Natural killer cell (primary cell): ENCODE data around the gene SHROOM3. TPM values are rescaled to one million over a fixed set of nuclear protein-coding genes. Genes with fewer than 3 reads are reported as not detected.
A peak's percentile ranks its signal among the peaks of the same experiment; 100 is the strongest.

Experiments used
- ATAC-seq, 3 donors: fragments of 150-1000 bp in 2 of 3; fragments of 200-7000 bp in 1 of 3; cut with Tn5 transposase; 1 replicate in 1 of 3; 2 replicates in 2 of 3; pipeline ENCODE4 v1.10.0; 2021; ENCODE audit warnings: mild to moderate bottlenecking in 2 of 3, moderate library complexity in 2 of 3
- DNase-seq, 2 donors: peaks; one replicate each; pipeline versions ENCODE4 v3.0.0 to v3.0.0-alpha.2; 2013 to 2021; ENCODE audit warnings: mixed read lengths in 1 of 2
- H3K27ac ChIP-seq: one replicate; pipeline ENCODE4 v1.5.1; 2013; ENCODE audit warnings: mild to moderate bottlenecking, low read length
- H3K27me3 ChIP-seq: one replicate; pipeline ENCODE4 v1.6.1; 2013; ENCODE audit warnings: low read length; ENCODE audit not compliant: control insufficient read depth, insufficient read depth
- H3K36me3 ChIP-seq: one replicate; pipeline ENCODE4 v1.6.1; 2013; ENCODE audit warnings: low read length; ENCODE audit not compliant: control insufficient read depth, insufficient read depth
- H3K4me1 ChIP-seq: one replicate; pipeline ENCODE4 v1.6.1; 2013; ENCODE audit warnings: low read length; ENCODE audit not compliant: control insufficient read depth, insufficient read depth
- H3K4me3 ChIP-seq: one replicate; pipeline ENCODE4 v1.5.1; 2013; ENCODE audit warnings: low read length
- H3K9me3 ChIP-seq: one replicate; pipeline ENCODE4 v1.6.1; 2013; ENCODE audit warnings: low read length; ENCODE audit not compliant: control insufficient read depth, insufficient read depth
- H3K27ac Mint-ChIP-seq, 2 donors: one replicate each; pipeline ENCODE4 v1.8.0; 2022; ENCODE audit warnings: mild to moderate bottlenecking in 2 of 2, mixed read lengths in 2 of 2, moderate library complexity in 1 of 2
- H3K27me3 Mint-ChIP-seq, 2 donors: one replicate each; pipeline ENCODE4 v1.8.0; 2022; ENCODE audit warnings: low read depth in 2 of 2, mixed read lengths in 2 of 2
- H3K36me3 Mint-ChIP-seq: one replicate; pipeline ENCODE4 v1.8.0; 2022; ENCODE audit warnings: mixed read lengths
- H3K4me1 Mint-ChIP-seq, 2 donors: one replicate each; pipeline ENCODE4 v1.8.0; 2022; ENCODE audit warnings: mixed read lengths in 2 of 2
- H3K4me3 Mint-ChIP-seq: one replicate; pipeline ENCODE4 v1.8.0; 2022; ENCODE audit warnings: mild to moderate bottlenecking, moderate library complexity, mixed read lengths
- H3K9me3 Mint-ChIP-seq, 2 donors: one replicate each; pipeline ENCODE4 v1.8.0; 2022; ENCODE audit warnings: mixed read lengths in 2 of 2
- CTCF ChIP-seq: fragments of 200-600 bp; IDR thresholded peaks from one replicate; pipeline ENCODE4 v1.8.0; 2022; ENCODE audit warnings: antibody characterized with exemption
- WGBS: methylation state at CpG from one replicate; pipeline ENCODE4 v1.1.7; 2013; ENCODE audit warnings: missing lambda C conversion rate; ENCODE audit not compliant: insufficient coverage; 5-methylcytosine and 5-hydroxymethylcytosine counted together
- intact Hi-C: fragments of 100-400 bp; cut with micrococcal nuclease; formaldehyde crosslinking; loops from one replicate; pipeline ENCODE4 v1.14.2; 2022
- total RNA-seq, 4 donors: library from RNA; stranded (reverse); fragments of 120-200 nt in 1 of 4; gene quantifications; one replicate each; pipeline versions ENCODE4 v1.2.3 to v1.2.4, GENCODE V29; 2013 to 2022

The SHROOM3 gene
- total RNA-seq, 3 donors from 2014 or later (not counting 1 experiment from before 2014, with no cell fraction given), result 0.63 TPM; not detected in 2

DNA sequence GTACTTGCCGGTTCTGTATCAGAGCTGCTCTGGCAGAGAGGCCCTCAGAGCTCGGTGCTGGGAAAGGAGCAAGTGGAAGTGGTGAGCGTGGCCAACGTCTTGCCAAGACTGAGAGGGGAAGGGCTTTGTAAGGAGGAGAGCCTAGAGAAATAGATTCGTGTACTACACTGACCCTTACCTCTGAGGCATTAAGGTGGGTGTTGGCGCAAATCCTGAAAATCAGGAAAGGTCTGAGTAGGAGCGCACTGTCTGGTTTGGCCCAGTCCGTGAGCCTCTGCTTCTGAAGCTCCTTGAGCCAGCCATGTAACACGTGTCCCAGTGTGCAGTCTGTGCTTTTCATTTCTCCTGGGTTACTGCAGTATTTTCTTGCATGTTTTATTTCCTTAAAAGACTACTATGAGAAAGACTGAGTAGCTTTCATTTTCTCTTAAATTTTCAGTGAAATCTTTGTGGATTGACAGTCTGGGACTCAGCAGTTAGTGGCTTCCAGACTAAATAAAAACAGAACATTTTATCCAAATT is 322.4 kb downstream of the SHROOM3 start:
- Histone ChIP-seq H3K4me3 (no peak overlapping the region), H3K9me3 (no peaks in the 10 kb centered on the region), H3K36me3 (no peaks in the 10 kb centered on the region), H3K27ac (no peak overlapping the region), H3K27me3 (no peaks in the 10 kb centered on the region), H3K4me1 (no peaks in the 10 kb centered on the region)
- Mint-ChIP-seq H3K9me3 (no peaks in the 10 kb centered on the region), H3K4me3 (no peak overlapping the region), H3K27me3 (peaks cover 6 to 14% of the 10 kb centered on the region in 2 donors), H3K4me1 (no peaks in the 10 kb centered on the region), H3K27ac (no peak overlapping the region), H3K36me3 (no peaks in the 10 kb centered on the region)
- TF ChIP-seq CTCF, result no peak
- ATAC-seq (no peak), DNase-seq (no peak)
- intact Hi-C loops, result loop anchor here (5.0 kb wide), 1 partner anchor 325 kb away; no protein-coding TSS in a partner anchor
- 70% methylated on average over 9 of the region's 9 CpGs for WGBS

GRCh38 chr4:76758290-76758882 is 323.4 kb downstream of the SHROOM3 start:
- Mint-ChIP-seq H3K36me3 (no peaks in the 10 kb centered on the region), H3K4me3 (no peak overlapping the region), H3K9me3 (no peaks in the 10 kb centered on the region), H3K27ac (no peak overlapping the region), H3K4me1 (no peaks in the 10 kb centered on the region), H3K27me3 (peaks cover 6 to 7% of the 10 kb centered on the region in 2 donors)
- WGBS, result 81% methylated on average over 1 of the region's 4 CpGs
- no peaks in the 10 kb centered on the region for H3K27me3 ChIP-seq
- no peaks in the 10 kb centered on the region for H3K9me3 ChIP-seq
- no peak overlapping the region for H3K27ac ChIP-seq
- intact Hi-C loops, result loop anchor here (5.0 kb wide), 1 partner anchor 326 kb away; no protein-coding TSS in a partner anchor
- H3K4me1 ChIP-seq, result no peaks in the 10 kb centered on the region
- ATAC-seq (peak in 1 of 3 donors; percentile 44), DNase-seq (peak in 1 of 2 donors; percentile 37)
- no peak overlapping the region for H3K4me3 ChIP-seq
- peak; percentile 67 for TF ChIP-seq CTCF
- H3K36me3 ChIP-seq, result no peaks in the 10 kb centered on the region

DNA sequence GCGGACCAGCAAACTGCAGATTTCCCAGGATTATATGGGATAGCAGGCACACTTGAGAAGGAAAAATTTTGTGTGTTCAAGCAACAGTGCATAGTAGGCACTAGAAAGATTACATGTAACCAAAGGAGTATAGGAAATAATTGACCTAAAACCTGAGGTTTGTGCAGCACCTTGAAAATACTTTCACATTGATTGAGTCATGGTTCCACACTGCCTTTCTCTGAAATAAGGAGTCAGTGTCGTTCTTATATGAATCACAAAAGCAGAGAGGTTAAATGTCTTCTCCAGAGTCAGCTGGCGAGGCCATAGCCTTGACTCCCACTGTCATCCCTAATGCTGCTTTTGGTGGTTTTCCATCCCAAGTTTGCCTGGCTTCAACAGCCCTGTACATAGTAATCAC is 324.0 kb downstream of the SHROOM3 start:
- no peaks in the 10 kb centered on the region for H3K36me3 ChIP-seq
- TF ChIP-seq CTCF, result no peak
- Mint-ChIP-seq H3K36me3 (no peaks in the 10 kb centered on the region), H3K4me3 (no peak overlapping the region), H3K4me1 (no peaks in the 10 kb centered on the region), H3K27me3 (peaks cover 6 to 7% of the 10 kb centered on the region in 2 donors), H3K27ac (no peak overlapping the region), H3K9me3 (no peaks in the 10 kb centered on the region)
- no peaks in the 10 kb centered on the region for H3K9me3 ChIP-seq
- intact Hi-C loops, result loop anchor here (5.0 kb wide), 1 partner anchor 327 kb away; no protein-coding TSS in a partner anchor
- no peaks in the 10 kb centered on the region for H3K27me3 ChIP-seq
- WGBS, result 85% methylated on average over 3 of the region's 3 CpGs
- no peak overlapping the region for H3K4me3 ChIP-seq
- DNase-seq (no peak), ATAC-seq (no peak)
- no peak overlapping the region for H3K27ac ChIP-seq
- no peaks in the 10 kb centered on the region for H3K4me1 ChIP-seq

GRCh38 chr4:76760193-76760592 is 325.2 kb downstream of the SHROOM3 start:
- H3K27me3 ChIP-seq, result no peaks in the 10 kb centered on the region
- no peaks in the 10 kb centered on the region for H3K9me3 ChIP-seq
- 85% methylated on average over 3 of the region's 3 CpGs for WGBS
- Mint-ChIP-seq H3K27me3 (peaks cover 6 to 7% of the 10 kb centered on the region in 2 donors), H3K27ac (no peak overlapping the region), H3K9me3 (no peaks in the 10 kb centered on the region), H3K36me3 (no peaks in the 10 kb centered on the region), H3K4me3 (no peak overlapping the region), H3K4me1 (no peaks in the 10 kb centered on the region)
- no peaks in the 10 kb centered on the region for H3K4me1 ChIP-seq
- H3K36me3 ChIP-seq, result no peaks in the 10 kb centered on the region
- intact Hi-C loops, result no loop called here
- no peak overlapping the region for H3K27ac ChIP-seq
- DNase-seq, result no peak
- no peak for TF ChIP-seq CTCF
- H3K4me3 ChIP-seq, result no peak overlapping the region
- ATAC-seq, result no peak
